NOMO-1 treated with dmso at 0.1 percent for 144 hours (cell line): ENCODE data around the gene SPSB4.
"Not testable (repeated sequence)": the region's sequence is repeated elsewhere in the genome, so short reads cannot be mapped to it uniquely, and the experiment has no call there.

Experiments used
- DNase-seq: peaks from one replicate; lab custom pipeline; 2025; ENCODE audit not compliant: unreplicated experiment; lab: John Stamatoyannopoulos, UW

Gene SPSB4

GRCh38 chr3:141093971-141094684, 43.0 kb downstream of the SPSB4 start:
- DNase-seq = no peak

DNA sequence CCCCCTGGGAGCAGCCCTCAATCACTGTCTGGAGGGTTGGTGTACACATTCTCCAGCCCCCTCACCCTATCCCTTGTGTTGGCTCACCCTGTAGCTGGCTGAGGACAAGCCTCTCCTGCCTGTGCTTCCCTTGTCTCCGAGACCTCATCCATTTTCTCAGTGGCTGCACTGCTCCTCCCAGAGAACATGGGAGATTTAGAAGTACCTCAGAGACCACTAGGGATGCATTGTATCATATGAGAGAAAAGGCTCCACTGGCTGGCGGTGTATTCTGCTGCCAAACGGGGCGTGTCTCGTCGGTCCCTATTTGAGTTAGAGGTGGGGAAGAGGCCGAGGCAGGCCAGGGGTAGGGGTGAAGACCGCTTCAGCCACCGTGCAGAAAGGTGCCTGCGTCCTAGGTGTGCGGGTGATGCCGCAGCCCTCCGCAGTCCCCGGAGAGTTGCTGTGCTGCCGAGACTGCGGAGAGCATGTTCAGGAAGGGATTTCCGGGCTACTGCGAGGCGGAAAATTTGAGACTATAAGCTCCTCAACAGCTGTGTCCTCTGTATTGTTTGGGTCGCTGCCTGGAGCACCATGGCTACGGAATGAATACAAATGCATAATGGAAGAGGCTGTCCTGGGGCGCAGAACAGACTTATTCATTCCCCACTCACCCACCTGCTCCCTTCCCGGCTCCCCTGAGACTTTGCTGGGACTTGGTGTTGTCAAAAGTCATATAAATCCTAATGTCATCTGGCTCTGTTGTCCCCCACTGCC, 43.8 kb downstream of the SPSB4 start:
- no peak for DNase-seq

GRCh38 chr3:141095546-141095937, 44.4 kb downstream of the SPSB4 start:
- no peak for DNase-seq

- DNase-seq = no peak
Observed at GRCh38 chr3:141096164-141096563, 45.0 kb downstream of the SPSB4 start.

GRCh38 chr3:141096981-141097380, 45.8 kb downstream of the SPSB4 start:
- no peak for DNase-seq

- DNase-seq = no peak
Observed at GRCh38 chr3:141100112-141100511, 49.0 kb downstream of the SPSB4 start.

- DNase-seq = no peak
Observed at GRCh38 chr3:141100531-141101320, 49.6 kb downstream of the SPSB4 start.

- DNase-seq = no peak
Observed at GRCh38 chr3:141102372-141102771, 51.2 kb downstream of the SPSB4 start.

DNA sequence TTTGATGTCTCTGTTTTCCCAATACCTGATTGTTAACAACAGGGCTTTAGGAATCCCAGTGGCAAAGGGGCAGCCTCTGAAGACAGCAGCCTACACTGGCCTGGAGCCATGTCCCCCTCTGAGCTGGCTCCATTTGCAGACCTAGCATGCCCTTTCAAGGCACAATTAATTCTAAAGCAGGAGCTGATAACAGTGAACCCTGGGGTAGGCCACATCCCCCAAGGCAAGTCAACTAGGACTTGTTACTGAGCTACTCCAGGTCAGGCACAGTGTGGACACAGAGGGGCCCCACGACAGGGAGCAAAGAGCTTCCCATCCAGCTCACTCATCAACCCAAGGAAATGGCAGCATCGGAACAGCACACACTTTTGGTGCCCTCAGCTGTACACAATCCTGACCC, 51.9 kb downstream of the SPSB4 start:
- DNase-seq = no peak

GRCh38 chr3:141103503-141103902, 52.4 kb downstream of the SPSB4 start:
- no peak for DNase-seq

DNA sequence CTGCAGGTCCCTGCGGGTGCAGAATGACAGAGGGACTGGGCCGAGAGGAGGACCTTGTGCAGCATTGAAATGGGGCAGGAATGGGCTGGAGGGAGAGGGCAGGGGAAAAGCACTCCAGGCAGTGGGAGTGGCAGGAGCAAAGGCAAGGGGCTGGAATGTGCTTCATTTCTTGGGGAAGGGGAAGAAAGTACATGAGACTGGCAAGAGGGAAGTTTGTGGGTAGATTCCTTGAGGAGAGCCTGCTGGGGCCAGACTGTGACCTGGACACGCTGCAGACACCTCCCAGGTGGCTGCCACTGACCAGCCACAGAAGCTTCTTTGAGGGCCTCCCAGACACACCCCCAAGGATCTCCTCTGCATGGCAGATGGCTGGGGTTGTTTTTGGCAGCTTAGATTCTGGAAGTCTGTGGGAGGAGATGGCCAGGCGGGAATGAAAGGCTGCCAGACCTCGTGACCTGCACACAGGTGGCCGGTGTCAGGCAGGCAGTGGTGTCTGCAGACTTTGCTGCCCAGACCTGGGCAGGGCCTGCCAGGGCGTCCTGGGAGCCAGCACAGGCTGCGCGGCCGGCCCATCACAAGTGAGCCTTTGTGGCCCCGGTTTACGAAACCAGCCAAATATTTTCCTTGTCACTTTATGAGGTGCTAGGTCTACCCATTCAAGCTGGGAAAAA, 53.1 kb downstream of the SPSB4 start:
- no peak for DNase-seq

DNA sequence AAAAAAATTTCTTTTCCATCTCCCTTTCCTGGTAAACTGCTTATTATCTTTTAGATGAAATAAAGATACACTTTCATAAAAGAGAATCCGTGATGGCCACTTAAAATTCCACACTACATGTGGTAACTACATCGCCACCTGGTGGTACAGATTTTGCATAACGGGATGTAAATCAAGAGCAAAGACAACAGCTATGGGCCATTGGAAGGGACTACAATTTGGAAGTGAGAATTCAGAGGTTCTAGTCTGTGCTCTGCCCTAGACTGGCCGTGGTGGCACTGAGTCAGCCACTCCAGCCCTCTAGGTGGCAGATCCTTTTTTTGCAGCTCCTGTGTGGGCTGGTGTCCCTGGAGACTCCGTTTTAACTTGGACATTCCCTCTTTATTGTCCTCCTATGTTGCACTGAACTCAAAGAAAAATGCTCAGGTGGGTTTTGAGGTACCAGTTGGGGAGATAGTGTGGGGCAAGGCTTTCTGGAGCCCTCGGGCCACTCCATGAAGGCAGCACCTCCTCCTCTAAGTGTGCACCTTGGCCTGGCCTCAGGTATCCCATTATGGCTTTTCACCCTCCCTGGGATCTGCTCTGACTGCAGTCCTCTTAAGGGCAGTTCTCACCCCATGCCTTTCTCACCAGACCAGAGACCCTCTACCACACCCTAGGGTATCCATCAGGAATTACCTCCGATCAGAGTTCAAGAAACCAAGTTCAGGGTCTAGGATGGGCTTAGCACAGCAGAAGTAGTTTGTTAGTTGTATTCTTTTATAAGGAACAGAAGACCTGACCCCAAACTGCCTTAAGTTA, 54.9 kb downstream of the SPSB4 start:
- peak; percentile 91 for DNase-seq

- no peak for DNase-seq
Observed at GRCh38 chr3:141106842-141107241, 55.7 kb downstream of the SPSB4 start.

DNA sequence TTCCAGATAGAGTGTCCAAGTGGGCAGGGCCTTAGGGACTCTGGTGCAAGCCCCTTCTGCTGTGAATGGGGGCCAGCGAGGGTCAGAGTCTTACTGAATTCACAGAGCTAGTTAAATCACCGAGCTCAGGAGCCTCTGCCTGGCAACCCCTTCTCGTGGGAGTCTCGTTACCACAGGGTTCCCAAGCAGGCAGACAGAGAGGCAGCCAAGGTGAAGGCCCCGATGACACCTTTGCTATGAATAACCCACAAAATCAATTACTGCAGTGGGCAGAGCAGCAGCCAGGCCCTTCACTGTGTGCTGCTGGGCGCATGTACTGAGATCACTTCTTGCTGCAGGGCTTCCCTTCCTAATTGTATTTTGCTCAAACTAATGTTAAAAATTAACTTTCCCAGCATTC, 56.9 kb downstream of the SPSB4 start:
- no peak for DNase-seq

GRCh38 chr3:141109751-141110150, 58.6 kb downstream of the SPSB4 start:
- peak; percentile 90 for DNase-seq

DNA sequence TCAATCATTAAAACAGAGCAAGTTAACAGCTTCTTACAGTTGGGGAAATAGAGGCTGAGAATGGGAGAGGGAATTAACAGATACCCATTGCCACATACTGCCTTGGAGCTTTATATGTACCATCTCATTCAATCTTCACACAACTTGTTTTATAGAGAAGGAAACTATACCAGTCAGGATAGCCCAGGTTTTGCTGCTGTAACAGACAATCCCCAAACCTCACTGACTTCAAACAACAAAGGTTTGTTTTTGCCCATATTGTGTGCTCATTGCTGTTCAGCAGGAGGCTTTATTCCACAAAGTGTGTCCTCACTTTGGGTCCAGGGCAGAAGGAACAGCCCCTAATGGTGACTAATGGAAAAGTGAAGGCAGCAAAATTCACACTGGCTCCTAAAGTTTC, 59.2 kb downstream of the SPSB4 start:
- DNase-seq = no peak

GRCh38 chr3:141111364-141112155, 60.4 kb downstream of the SPSB4 start:
- no peak for DNase-seq

- no peak for DNase-seq
Observed at GRCh38 chr3:141112686-141113297, 61.6 kb downstream of the SPSB4 start.

DNA sequence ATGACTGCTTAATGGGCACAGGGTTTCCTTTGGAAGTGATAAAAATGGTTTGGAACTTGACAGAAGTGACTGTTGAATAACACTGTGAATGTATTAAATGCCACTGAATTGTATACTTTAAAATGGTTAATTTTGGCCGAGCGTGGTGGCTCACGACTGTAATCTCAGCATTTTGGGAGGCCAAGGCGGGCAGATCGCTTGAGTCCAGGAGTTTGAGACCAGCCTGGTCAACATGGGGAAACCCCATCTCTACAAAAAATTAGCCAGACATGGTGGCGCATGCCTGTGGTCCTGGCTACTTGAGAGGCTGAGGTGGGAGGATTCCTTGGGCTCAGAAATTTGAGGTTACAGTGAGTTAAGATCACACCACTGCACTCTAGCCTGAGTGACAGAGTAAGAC, 62.5 kb downstream of the SPSB4 start:
- not testable (repeated sequence) for DNase-seq
